ENCODE measurements around the gene VEZT. TPM values are rescaled to one million over a fixed set of nuclear protein-coding genes. Genes with fewer than 3 reads are reported as not detected.

Gene VEZT
- polyA plus RNA-seq, 1 donor from 2014 or later, result 219 TPM

DNA sequence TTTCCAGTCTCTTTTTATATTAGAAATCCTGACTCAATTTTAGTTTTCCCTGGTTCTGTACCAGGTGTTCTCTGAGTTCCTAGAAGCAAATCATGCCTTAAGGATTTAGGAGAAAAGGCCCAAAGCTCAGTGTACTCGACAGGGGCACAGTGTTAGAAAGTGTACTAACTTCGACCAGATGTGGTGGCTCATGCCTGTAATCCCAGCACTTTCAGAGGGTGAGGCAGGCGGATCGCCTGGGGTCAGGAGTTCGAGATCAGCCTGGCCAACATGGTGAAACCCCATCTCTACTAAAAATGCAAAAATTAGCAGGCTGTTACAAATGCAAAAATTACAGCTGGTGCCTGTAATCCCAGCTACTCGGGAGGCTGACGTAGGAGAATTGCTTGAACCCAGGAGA is 12.0 kb downstream of the VEZT start:
- H3K27me3 ChIP-seq (ENCODE audit: insufficient read depth, low read depth, low read length), result no peaks in the 10 kb centered on the region
- no peak overlapping the region for H3K4me3 ChIP-seq (ENCODE audit: low read length)
- H3K9me2 ChIP-seq (ENCODE audit: insufficient read depth, low read length), result no peaks in the 10 kb centered on the region
- H3K79me2 ChIP-seq (replicated peaks; ENCODE audit: insufficient read depth, low read length), result peaks cover 95% of the 10 kb centered on the region
- H4K20me1 ChIP-seq (ENCODE audit: insufficient read depth), result peaks cover 22% of the 10 kb centered on the region
- TF ChIP-seq, protein P1, sequence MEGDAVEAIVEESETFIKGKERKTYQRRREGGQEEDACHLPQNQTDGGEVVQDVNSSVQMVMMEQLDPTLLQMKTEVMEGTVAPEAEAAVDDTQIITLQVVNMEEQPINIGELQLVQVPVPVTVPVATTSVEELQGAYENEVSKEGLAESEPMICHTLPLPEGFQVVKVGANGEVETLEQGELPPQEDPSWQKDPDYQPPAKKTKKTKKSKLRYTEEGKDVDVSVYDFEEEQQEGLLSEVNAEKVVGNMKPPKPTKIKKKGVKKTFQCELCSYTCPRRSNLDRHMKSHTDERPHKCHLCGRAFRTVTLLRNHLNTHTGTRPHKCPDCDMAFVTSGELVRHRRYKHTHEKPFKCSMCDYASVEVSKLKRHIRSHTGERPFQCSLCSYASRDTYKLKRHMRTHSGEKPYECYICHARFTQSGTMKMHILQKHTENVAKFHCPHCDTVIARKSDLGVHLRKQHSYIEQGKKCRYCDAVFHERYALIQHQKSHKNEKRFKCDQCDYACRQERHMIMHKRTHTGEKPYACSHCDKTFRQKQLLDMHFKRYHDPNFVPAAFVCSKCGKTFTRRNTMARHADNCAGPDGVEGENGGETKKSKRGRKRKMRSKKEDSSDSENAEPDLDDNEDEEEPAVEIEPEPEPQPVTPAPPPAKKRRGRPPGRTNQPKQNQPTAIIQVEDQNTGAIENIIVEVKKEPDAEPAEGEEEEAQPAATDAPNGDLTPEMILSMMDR (IDR thresholded peaks at IDR 0.05; ENCODE audit: poor library complexity, severe bottlenecking), result no peak
- TF ChIP-seq EZH2 (IDR thresholded peaks at IDR 0.05; ENCODE audit: borderline replicate concordance, insufficient read depth, low read length, poor library complexity, severe bottlenecking) (no peak), SMC3 (conservative IDR thresholded peaks at IDR 0.05; ENCODE audit: poor library complexity) (no peak), POLR2AphosphoS5 (IDR thresholded peaks at IDR 0.05) (no peak), EP300 (conservative IDR thresholded peaks at IDR 0.05; ENCODE audit: poor library complexity, severe bottlenecking) (no peak), TAF1 (IDR thresholded peaks at IDR 0.05; ENCODE audit: low read depth) (no peak), MXI1 (conservative IDR thresholded peaks at IDR 0.05; ENCODE audit: poor library complexity, severe bottlenecking) (no peak), RAD21 (conservative IDR thresholded peaks at IDR 0.05) (no peak)
- TF ChIP-seq, protein P2, sequence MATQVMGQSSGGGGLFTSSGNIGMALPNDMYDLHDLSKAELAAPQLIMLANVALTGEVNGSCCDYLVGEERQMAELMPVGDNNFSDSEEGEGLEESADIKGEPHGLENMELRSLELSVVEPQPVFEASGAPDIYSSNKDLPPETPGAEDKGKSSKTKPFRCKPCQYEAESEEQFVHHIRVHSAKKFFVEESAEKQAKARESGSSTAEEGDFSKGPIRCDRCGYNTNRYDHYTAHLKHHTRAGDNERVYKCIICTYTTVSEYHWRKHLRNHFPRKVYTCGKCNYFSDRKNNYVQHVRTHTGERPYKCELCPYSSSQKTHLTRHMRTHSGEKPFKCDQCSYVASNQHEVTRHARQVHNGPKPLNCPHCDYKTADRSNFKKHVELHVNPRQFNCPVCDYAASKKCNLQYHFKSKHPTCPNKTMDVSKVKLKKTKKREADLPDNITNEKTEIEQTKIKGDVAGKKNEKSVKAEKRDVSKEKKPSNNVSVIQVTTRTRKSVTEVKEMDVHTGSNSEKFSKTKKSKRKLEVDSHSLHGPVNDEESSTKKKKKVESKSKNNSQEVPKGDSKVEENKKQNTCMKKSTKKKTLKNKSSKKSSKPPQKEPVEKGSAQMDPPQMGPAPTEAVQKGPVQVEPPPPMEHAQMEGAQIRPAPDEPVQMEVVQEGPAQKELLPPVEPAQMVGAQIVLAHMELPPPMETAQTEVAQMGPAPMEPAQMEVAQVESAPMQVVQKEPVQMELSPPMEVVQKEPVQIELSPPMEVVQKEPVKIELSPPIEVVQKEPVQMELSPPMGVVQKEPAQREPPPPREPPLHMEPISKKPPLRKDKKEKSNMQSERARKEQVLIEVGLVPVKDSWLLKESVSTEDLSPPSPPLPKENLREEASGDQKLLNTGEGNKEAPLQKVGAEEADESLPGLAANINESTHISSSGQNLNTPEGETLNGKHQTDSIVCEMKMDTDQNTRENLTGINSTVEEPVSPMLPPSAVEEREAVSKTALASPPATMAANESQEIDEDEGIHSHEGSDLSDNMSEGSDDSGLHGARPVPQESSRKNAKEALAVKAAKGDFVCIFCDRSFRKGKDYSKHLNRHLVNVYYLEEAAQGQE (IDR thresholded peaks at IDR 0.05; ENCODE audit: borderline replicate concordance), result no peak
- H3K9ac ChIP-seq (ENCODE audit: low read length), result no peak overlapping the region
- no peak overlapping the region for H3K4me2 ChIP-seq (ENCODE audit: low read length)
- no peaks in the 10 kb centered on the region for H3K9me3 ChIP-seq (ENCODE audit: low read length)
- no peak overlapping the region for H2AFZ ChIP-seq (ENCODE audit: low read depth, low read length)
- H3K27ac ChIP-seq (ENCODE audit: low read length), result no peak overlapping the region
- no peaks in the 10 kb centered on the region for H3K36me3 ChIP-seq (ENCODE audit: insufficient read depth, low read length)
- H3F3A ChIP-seq (ENCODE audit: insufficient read depth, low read length, poor library complexity, severe bottlenecking), result no peaks in the 10 kb centered on the region

DNA sequence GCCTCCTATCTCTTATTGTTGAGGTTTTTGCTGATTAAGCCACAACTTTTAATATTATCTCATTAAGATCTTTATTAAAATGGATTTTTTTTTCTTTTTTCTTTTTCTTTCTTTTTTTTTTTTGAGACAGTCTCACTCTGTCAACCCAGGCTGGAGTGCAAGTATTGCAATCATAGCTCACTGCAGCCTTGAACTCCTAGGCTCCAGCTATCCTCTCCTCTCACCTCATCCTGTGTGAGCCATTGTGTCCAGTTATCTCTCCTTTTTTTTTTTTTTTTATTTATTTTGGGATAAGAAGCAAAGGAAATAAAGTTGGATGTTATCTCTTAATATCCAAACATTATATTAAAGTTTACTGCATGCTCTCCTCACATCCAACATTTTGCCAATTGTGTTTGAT is 12.7 kb downstream of the VEZT start:
- Histone ChIP-seq H3K79me2 (replicated peaks; ENCODE audit: insufficient read depth, low read length) (peaks cover 88% of the 10 kb centered on the region), H3K9ac (ENCODE audit: low read length) (no peak overlapping the region), H3K27me3 (ENCODE audit: insufficient read depth, low read depth, low read length) (no peaks in the 10 kb centered on the region), H3K4me2 (ENCODE audit: low read length) (no peak overlapping the region), H4K20me1 (ENCODE audit: insufficient read depth) (peaks cover 17% of the 10 kb centered on the region), H3K4me3 (ENCODE audit: low read length) (no peak overlapping the region), H2AFZ (ENCODE audit: low read depth, low read length) (no peak overlapping the region), H3K9me3 (ENCODE audit: low read length) (no peaks in the 10 kb centered on the region), H3K9me2 (ENCODE audit: insufficient read depth, low read length) (no peaks in the 10 kb centered on the region), H3K27ac (ENCODE audit: low read length) (no peak overlapping the region), H3K36me3 (ENCODE audit: insufficient read depth, low read length) (no peaks in the 10 kb centered on the region), H3F3A (ENCODE audit: insufficient read depth, low read length, poor library complexity, severe bottlenecking) (no peaks in the 10 kb centered on the region)
- TF ChIP-seq MXI1 (conservative IDR thresholded peaks at IDR 0.05; ENCODE audit: poor library complexity, severe bottlenecking), result no peak
- TF ChIP-seq, protein P2 (IDR thresholded peaks at IDR 0.05; ENCODE audit: borderline replicate concordance), result no peak
- no peak for TF ChIP-seq SMC3 (conservative IDR thresholded peaks at IDR 0.05; ENCODE audit: poor library complexity)
- no peak for TF ChIP-seq RAD21 (conservative IDR thresholded peaks at IDR 0.05)
- TF ChIP-seq, protein P1 (IDR thresholded peaks at IDR 0.05; ENCODE audit: poor library complexity, severe bottlenecking), result no peak
